Aorta (tissue), 5 donors: ENCODE results near the gene PEA15. TPM values are rescaled to one million over a fixed set of nuclear protein-coding genes. Genes with fewer than 3 reads are reported as not detected.

Experiments
- ATAC-seq: fragments of 200-7000 bp; cut with Tn5 transposase; one replicate; pipeline ENCODE4 v1.9.1; 2022; ENCODE audit warnings: moderate library complexity; ENCODE audit not compliant: low FRiP score
- DNase-seq, 2 donors: peaks; one replicate each; pipeline ENCODE4 v3.0.0-alpha.2; 2020
- H3K27ac ChIP-seq, 2 donors: one replicate each; pipeline ENCODE4 v1.5.1; 2013; ENCODE audit warnings: low read length in 2 of 2, mild to moderate bottlenecking in 2 of 2, moderate library complexity in 2 of 2, control low read depth in 1 of 2, inconsistent platforms in 1 of 2, low read depth in 1 of 2
- H3K27me3 ChIP-seq, 2 donors: one replicate each; pipeline ENCODE4 v1.6.1; 2013; ENCODE audit warnings: control low read depth in 1 of 2, low read length in 1 of 2, mild to moderate bottlenecking in 1 of 2, moderate library complexity in 1 of 2; ENCODE audit not compliant: insufficient read depth in 2 of 2, control insufficient read depth in 1 of 2
- H3K36me3 ChIP-seq, 2 donors: one replicate each; pipeline ENCODE4 v1.6.1; 2013; ENCODE audit warnings: control low read depth in 1 of 2, low read length in 1 of 2, mild to moderate bottlenecking in 1 of 2; ENCODE audit not compliant: insufficient read depth in 2 of 2, control insufficient read depth in 1 of 2
- H3K4me1 ChIP-seq, 2 donors: one replicate each; pipeline ENCODE4 v1.6.1; 2013; ENCODE audit warnings: low read length in 2 of 2, control low read depth in 1 of 2, mild to moderate bottlenecking in 1 of 2, moderate library complexity in 1 of 2; ENCODE audit not compliant: insufficient read depth in 2 of 2, control insufficient read depth in 1 of 2
- H3K4me3 ChIP-seq, 2 donors: one replicate each; pipeline ENCODE4 v1.5.1; 2013; ENCODE audit warnings: low read length in 2 of 2, control low read depth in 1 of 2, mild to moderate bottlenecking in 1 of 2
- H3K9me3 ChIP-seq: one replicate; pipeline ENCODE4 v1.6.1; 2013; ENCODE audit warnings: mild to moderate bottlenecking, low read length; ENCODE audit not compliant: control insufficient read depth
- WGBS, 2 donors: extraction: QIAGEN DNeasy Blood & Tissue Kit; methylation state at CpG; one replicate each; pipeline ENCODE4 v1.1.7; 2013; 5-methylcytosine and 5-hydroxymethylcytosine counted together
- intact Hi-C, 2 donors: fragments of 100-400 bp; cut with DNase I; formaldehyde crosslinking; loops; one replicate each; pipeline versions ENCODE4 v1.14.2 to v1.15.0; 2022
- polyA plus RNA-seq, 2 donors: library from polyadenylated mRNA; stranded (reverse); fragments of 200-250 nt; gene quantifications; one replicate each; pipeline ENCODE4 v1.2.3, GENCODE V29; 2013
- total RNA-seq, 2 donors: library from RNA; stranded (reverse); fragmentation: NEBNext Ultra II Directional; extraction: Animal tissue kit (Norgen Biotek cat#: 25700); gene quantifications; one replicate each; pipeline ENCODE4 v1.2.1, GENCODE V29; 2021
- donor health status: healthy with polysubstance abuse.
- donor health status: Bipolar disorder and iron deficiency.
- donor health status: DM: no; HTN: no; CAD: no.
- donor health status: DM: no; HTN: no; CAD: no.
- donor health status: DM: yes; HTN: yes; CAD: no.

PEA15 gene
- total and polyA plus RNA-seq, 4 donors: 258 to 350 (median 305) TPM

GRCh38 chr1:160188341-160188740 lies 16.8 kb upstream of the PEA15 start:
- no peaks in the 10 kb centered on the region for H3K9me3 ChIP-seq
- WGBS, 2 donors: 86 to 90% methylated on average over 7 of the region's 7 CpGs
- H3K27ac ChIP-seq: no peak overlapping the region
- H3K36me3 ChIP-seq: no peaks in the 10 kb centered on the region
- H3K4me1 ChIP-seq: no peaks in the 10 kb centered on the region
- no peak overlapping the region for H3K4me3 ChIP-seq
- DNase-seq: no peak
- intact Hi-C loops: no loop called here
- no peaks in the 10 kb centered on the region for H3K27me3 ChIP-seq
- ATAC-seq: no peak

DNA sequence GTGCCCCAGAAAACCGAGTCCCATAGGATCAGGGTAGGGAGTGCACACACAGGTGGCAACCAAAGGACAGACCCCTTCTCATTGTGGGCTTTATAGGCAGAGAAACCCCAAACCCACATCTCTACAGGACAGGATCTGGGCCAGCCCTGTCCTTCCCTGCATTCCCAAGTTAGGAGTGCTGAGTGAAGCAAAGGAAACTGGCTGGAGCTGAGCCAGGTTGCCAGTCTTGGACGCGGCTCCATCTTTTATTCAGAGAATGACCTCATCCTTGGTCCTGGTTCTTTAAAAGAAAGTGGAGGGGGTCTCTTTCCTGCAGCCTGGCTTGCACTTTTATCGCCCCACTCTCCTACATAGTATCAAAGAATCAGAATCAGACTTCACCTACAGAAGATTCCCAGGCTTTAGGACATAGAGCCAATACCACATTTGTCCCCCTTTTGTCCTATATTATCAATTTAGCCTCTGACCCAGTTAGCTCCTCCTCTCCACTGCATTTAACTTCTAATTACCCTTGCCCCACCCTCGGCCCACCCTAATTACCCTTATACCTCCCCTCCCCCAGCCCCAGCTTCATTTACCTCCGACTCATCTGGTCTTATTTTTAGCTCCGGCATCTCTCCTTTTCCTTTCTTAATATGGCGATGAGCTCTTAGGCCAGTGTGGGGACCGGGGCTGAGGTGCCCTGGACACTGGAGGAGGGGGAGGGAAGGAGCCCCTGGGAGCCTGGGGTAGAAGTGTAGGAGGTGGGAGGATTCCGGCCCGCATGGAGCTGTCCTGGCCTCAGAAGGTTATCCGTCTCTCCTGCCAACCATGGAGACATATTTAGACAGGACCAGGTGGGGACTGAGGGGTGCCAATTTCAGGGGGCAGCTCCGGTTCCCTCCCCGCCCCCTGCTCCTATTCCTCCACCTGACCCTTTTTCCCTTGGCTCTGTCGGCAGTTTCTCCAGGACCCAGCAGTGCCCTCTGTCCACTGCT lies 15.2 kb upstream of the PEA15 start, which contains the start of gene CASQ1:
TSS of gene CASQ1 (plus strand) at position 927 of the 977 bp plus-strand sequence. CDS start 177 bp downstream, outside the sequence.
- intact Hi-C loops: loop anchor here (5.0 kb wide), 5 partner anchors 62 to 102 kb away; partner anchors contain the start of genes ATP1A2 (in 1 of the 2) and PEX19 (in 1 of the 2)
- peak; percentile 80 to 88 for DNase-seq
- Histone ChIP-seq H3K27ac (no peak within 1 kb of the TSS), H3K4me1 (no peaks in the 10 kb centered on the region), H3K36me3 (no peaks in the 10 kb centered on the region), H3K27me3 (no peaks in the 10 kb centered on the region), H3K4me3 (no peak within 1 kb of the TSS), H3K9me3 (no peaks in the 10 kb centered on the region)
- 10 to 24% methylated on average over 12 to 15 of the region's 15 CpGs for WGBS, 2 donors
- no peak for ATAC-seq

GRCh38 chr1:160191756-160192155 lies 13.4 kb upstream of the PEA15 start:
- ATAC-seq (no peak), DNase-seq (no peak)
- Histone ChIP-seq H3K27me3 (no peaks in the 10 kb centered on the region), H3K36me3 (no peaks in the 10 kb centered on the region), H3K27ac (no peak overlapping the region), H3K4me1 (no peaks in the 10 kb centered on the region), H3K9me3 (no peaks in the 10 kb centered on the region), H3K4me3 (no peak overlapping the region)
- WGBS, 2 donors: 88 to 92% methylated on average over 3 of the region's 3 CpGs
- intact Hi-C loops: loop anchor here (2.0 to 5.0 kb wide), 7 partner anchors 27 to 101 kb away; partner anchors contain the start of genes ATP1A2 (in 1 of the 2) and PEX19 (in 1 of the 2)

- Histone ChIP-seq H3K36me3 (no peaks in the 10 kb centered on the region), H3K27ac (no peak overlapping the region), H3K27me3 (no peaks in the 10 kb centered on the region), H3K9me3 (no peaks in the 10 kb centered on the region), H3K4me3 (no peak overlapping the region), H3K4me1 (no peaks in the 10 kb centered on the region)
- DNase-seq (no peak), ATAC-seq (no peak)
- intact Hi-C loops: loop anchor here (2.0 to 5.0 kb wide), 7 partner anchors 27 to 100 kb away; partner anchors contain the start of genes ATP1A2 (in 1 of the 2) and PEX19 (in 1 of the 2)
Measured at GRCh38 chr1:160192234-160192633, 12.9 kb upstream of the PEA15 start.

GRCh38 chr1:160193091-160193819 lies 11.9 kb upstream of the PEA15 start:
- Histone ChIP-seq H3K4me3 (no peak overlapping the region), H3K9me3 (no peaks in the 10 kb centered on the region), H3K36me3 (no peaks in the 10 kb centered on the region), H3K27me3 (no peaks in the 10 kb centered on the region), H3K4me1 (no peaks in the 10 kb centered on the region), H3K27ac (no peak overlapping the region)
- intact Hi-C loops: loop anchor here (1.0 to 5.0 kb wide), 8 partner anchors 26 to 99 kb away; partner anchors contain the start of genes ATP1A2 (in 1 of the 2) and PEX19 (in 1 of the 2)
- DNase-seq: peak; percentile 83 to 95
- 25 to 27% methylated on average over 16 of the region's 16 CpGs for whole genome bisulfite sequencing, 2 donors
- ATAC-seq: peak; percentile 92

GRCh38 chr1:160193832-160194736 lies 11.1 kb upstream of the PEA15 start:
- Histone ChIP-seq H3K36me3 (no peaks in the 10 kb centered on the region), H3K9me3 (no peaks in the 10 kb centered on the region), H3K27me3 (no peaks in the 10 kb centered on the region), H3K4me1 (no peaks in the 10 kb centered on the region), H3K27ac (no peak overlapping the region), H3K4me3 (no peak overlapping the region)
- WGBS, 2 donors: 85 to 91% methylated on average over 9 of the region's 9 CpGs
- ATAC-seq (no peak), DNase-seq (no peak)
- intact Hi-C loops: loop anchor here (1.0 to 5.0 kb wide), 8 partner anchors 25 to 98 kb away; partner anchors contain the start of genes ATP1A2 (in 1 of the 2) and PEX19 (in 1 of the 2)

DNA sequence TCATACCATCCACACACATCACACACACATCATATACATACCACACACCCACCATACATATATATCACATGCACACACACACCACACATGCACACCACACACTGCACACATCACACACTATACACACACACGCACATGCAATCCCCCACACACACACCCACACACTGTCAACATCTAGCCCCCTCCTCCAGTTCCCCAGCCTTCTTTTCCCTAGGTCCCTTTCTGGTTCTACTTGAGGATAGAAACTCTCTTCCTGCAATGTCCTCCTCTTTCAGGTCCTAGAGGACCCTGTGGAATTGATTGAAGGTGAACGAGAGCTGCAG lies 10.5 kb upstream of the PEA15 start:
- Histone ChIP-seq H3K27me3 (no peaks in the 10 kb centered on the region), H3K27ac (no peak overlapping the region), H3K4me1 (no peaks in the 10 kb centered on the region), H3K36me3 (no peaks in the 10 kb centered on the region), H3K4me3 (no peak overlapping the region), H3K9me3 (no peaks in the 10 kb centered on the region)
- ATAC-seq: no peak
- 75 to 79% methylated on average over 2 of the region's 2 CpGs for WGBS, 2 donors
- no peak for DNase-seq
- intact Hi-C loops: loop anchor here (5.0 kb wide), 5 partner anchors 58 to 98 kb away; partner anchors contain the start of genes ATP1A2 (in 1 of the 2) and PEX19 (in 1 of the 2)

GRCh38 chr1:160196143-160196542 lies 9.0 kb upstream of the PEA15 start:
- Histone ChIP-seq H3K36me3 (no peaks in the 10 kb centered on the region), H3K9me3 (no peaks in the 10 kb centered on the region), H3K4me3 (no peak overlapping the region), H3K27me3 (no peaks in the 10 kb centered on the region), H3K27ac (no peak overlapping the region), H3K4me1 (no peaks in the 10 kb centered on the region)
- DNase-seq (no peak), ATAC-seq (no peak)
- intact Hi-C loops: no loop called here
- WGBS, 2 donors: 86% methylated on average over 4 of the region's 4 CpGs
